Naive thymus-derived CD4-positive, alpha-beta T cell (primary cell): ENCODE results near the gene SFTPA2. TPM values are rescaled to one million over a fixed set of nuclear protein-coding genes. Genes with fewer than 3 reads are reported as not detected.
"Not testable (repeated sequence)": the region's sequence is repeated elsewhere in the genome, so short reads cannot be mapped to it uniquely, and the experiment has no call there.

Experiments used
- ATAC-seq: fragments of 150-1000 bp; cut with Tn5 transposase; 2 replicates; pipeline ENCODE4 v1.10.0; 2021; ENCODE audit warnings: mild to moderate bottlenecking, moderate library complexity
- CTCF ChIA-PET: fragments of 350-600 bp; sonication (Branson Sonifier 250); formaldehyde crosslinking; loops from one replicate; lab custom pipeline; 2021; ENCODE audit warnings: antibody characterized with exemption; lab: Charles Lee
- POLR2A ChIA-PET: fragments of 350-600 bp; sonication (Branson Sonifier 250); formaldehyde crosslinking; loops from one replicate; lab custom pipeline; 2021; ENCODE audit warnings: antibody characterized with exemption, inconsistent platforms; lab: Charles Lee
- DNase-seq, 9 donors: peaks; one replicate each; pipeline versions ENCODE4 v3.0.0 to v3.0.0-alpha.2; 2020 to 2022; ENCODE audit warnings: mixed read lengths in 1 of 9
- H3K27ac ChIP-seq: one replicate; pipeline ENCODE4 v1.7.0; 2013; ENCODE audit warnings: mild to moderate bottlenecking, low read depth, low read length, moderate library complexity
- H3K27me3 ChIP-seq, 2 donors: one replicate each; pipeline ENCODE4 v1.7.0; 2013; ENCODE audit warnings: low read length in 2 of 2, mild to moderate bottlenecking in 2 of 2, moderate library complexity in 2 of 2; ENCODE audit not compliant: control insufficient read depth in 2 of 2, insufficient read depth in 2 of 2
- H3K36me3 ChIP-seq, 3 experiments: 1 replicate in 2 of 3; 2 replicates in 1 of 3; pipeline ENCODE4 v1.7.0; 2013; ENCODE audit warnings: low read length in 3 of 3, mild to moderate bottlenecking in 3 of 3, moderate library complexity in 1 of 3; ENCODE audit not compliant: insufficient read depth in 3 of 3, control insufficient read depth in 2 of 3
- H3K4me1 ChIP-seq, 2 donors: one replicate each; pipeline ENCODE4 v1.7.0; 2013; ENCODE audit warnings: low read length in 2 of 2, mild to moderate bottlenecking in 2 of 2, moderate library complexity in 1 of 2; ENCODE audit not compliant: control insufficient read depth in 2 of 2, insufficient read depth in 2 of 2
- H3K4me3 ChIP-seq: 2 replicates; pipeline ENCODE4 v1.7.0; 2013; ENCODE audit warnings: mild to moderate bottlenecking, low read length
- H3K9me3 ChIP-seq, 3 experiments: 1 replicate in 2 of 3; 2 replicates in 1 of 3; pipeline ENCODE4 v1.7.0; 2013; ENCODE audit warnings: low read length in 3 of 3; ENCODE audit not compliant: control insufficient read depth in 2 of 3
- H3K27ac Mint-ChIP-seq, 9 donors: one replicate each; pipeline ENCODE4 v1.8.0; 2020 to 2022; ENCODE audit warnings: mixed read lengths in 9 of 9, mild to moderate bottlenecking in 8 of 9, moderate library complexity in 5 of 9, inconsistent platforms in 2 of 9
- H3K27me3 Mint-ChIP-seq, 5 donors: one replicate each; pipeline ENCODE4 v1.8.0; 2021 to 2022; ENCODE audit warnings: mixed read lengths in 5 of 5, mild to moderate bottlenecking in 1 of 5
- H3K36me3 Mint-ChIP-seq, 5 donors: one replicate each; pipeline ENCODE4 v1.8.0; 2020 to 2022; ENCODE audit warnings: mixed read lengths in 5 of 5, mild to moderate bottlenecking in 3 of 5, inconsistent platforms in 1 of 5
- H3K4me1 Mint-ChIP-seq, 7 donors: one replicate each; pipeline ENCODE4 v1.8.0; 2020 to 2022; ENCODE audit warnings: mixed read lengths in 7 of 7, mild to moderate bottlenecking in 3 of 7, inconsistent platforms in 1 of 7
- H3K4me3 Mint-ChIP-seq, 10 donors: one replicate each; pipeline ENCODE4 v1.8.0; 2020 to 2022; ENCODE audit warnings: mild to moderate bottlenecking in 10 of 10, mixed read lengths in 10 of 10, moderate library complexity in 6 of 10, inconsistent platforms in 2 of 10
- H3K9me3 Mint-ChIP-seq, 11 donors: one replicate each; pipeline ENCODE4 v1.8.0; 2020 to 2022; ENCODE audit warnings: mixed read lengths in 11 of 11, mild to moderate bottlenecking in 4 of 11, inconsistent platforms in 1 of 11, moderate library complexity in 1 of 11
- intact Hi-C, 2 donors: fragments of 100-400 bp; cut with micrococcal nuclease; formaldehyde crosslinking; loops; one replicate each; pipeline ENCODE4 v1.15.1; 2023
- polyA plus RNA-seq, 2 donors: library from polyadenylated mRNA; unstranded; fragments of 300-500 nt; fragmentation: Illumina TruSeq; gene quantifications; one replicate each; pipeline ENCODE4 v1.2.3, GENCODE V29; 2021
- total RNA-seq, 6 experiments: library from RNA in 5 of 6; stranded (reverse) in 5 of 6; gene quantifications; 1 replicate in 5 of 6; 2 replicates in 1 of 6; pipeline ENCODE4 v1.2.3 and lab custom pipeline; 2021 to 2026

The SFTPA2 gene
- total and polyA plus RNA-seq, 7 experiments from 2014 or later = not detected

GRCh38 chr10:79599644-79600043 lies 39.4 kb upstream of the SFTPA2 start:
- H3K36me3 Mint-ChIP-seq, intact Hi-C loops, H3K4me3 Mint-ChIP-seq, H3K4me1 ChIP-seq, H3K27me3 ChIP-seq, H3K36me3 ChIP-seq, ATAC-seq, DNase-seq, H3K4me1 Mint-ChIP-seq, CTCF ChIA-PET, H3K9me3 ChIP-seq, H3K27ac Mint-ChIP-seq, H3K4me3 ChIP-seq, H3K27ac ChIP-seq, POLR2A ChIA-PET: not testable (repeated sequence)
- peaks cover 0 to 37% (median 14%) of the 10 kb centered on the region in 11 donors for H3K9me3 Mint-ChIP-seq
- peaks cover 9 to 29% (median 16%) of the 10 kb centered on the region in 5 donors for H3K27me3 Mint-ChIP-seq

- H3K36me3 Mint-ChIP-seq = peaks cover 0 to 5% (median 0%) of the 10 kb centered on the region in 5 donors
- H3K36me3 ChIP-seq = no peaks in the 10 kb centered on the region
- no peaks in the 10 kb centered on the region for H3K27me3 ChIP-seq
- H3K27ac Mint-ChIP-seq = no peak overlapping the region
- H3K4me1 Mint-ChIP-seq = no peaks in the 10 kb centered on the region
- no peak overlapping the region for H3K4me3 ChIP-seq
- DNase-seq = no peak
- peaks cover 0 to 4% (median 0%) of the 10 kb centered on the region in 3 experiments for H3K9me3 ChIP-seq
- H3K4me1 ChIP-seq = no peaks in the 10 kb centered on the region
- no peak overlapping the region for H3K27ac ChIP-seq
- ChIA-PET POLR2A (no interaction called here), CTCF (no interaction called here)
- H3K9me3 Mint-ChIP-seq = peaks cover 3 to 39% (median 16%) of the 10 kb centered on the region in 11 donors
- no peak for ATAC-seq
- peaks cover 12 to 34% (median 18%) of the 10 kb centered on the region in 5 donors for H3K27me3 Mint-ChIP-seq
- H3K4me3 Mint-ChIP-seq = no peak overlapping the region
- intact Hi-C loops = no loop called here
Observed at GRCh38 chr10:79595510-79595909, 35.3 kb upstream of the SFTPA2 start.

- H3K4me3 Mint-ChIP-seq, H3K36me3 Mint-ChIP-seq, intact Hi-C loops, CTCF ChIA-PET, DNase-seq, H3K4me3 ChIP-seq, POLR2A ChIA-PET, H3K27me3 ChIP-seq, H3K27ac ChIP-seq, H3K4me1 Mint-ChIP-seq, H3K27ac Mint-ChIP-seq, H3K9me3 ChIP-seq, ATAC-seq, H3K4me1 ChIP-seq, H3K36me3 ChIP-seq: not testable (repeated sequence)
- peaks cover 15 to 37% (median 20%) of the 10 kb centered on the region in 5 donors for H3K27me3 Mint-ChIP-seq
- peaks cover 3 to 39% (median 16%) of the 10 kb centered on the region in 11 donors for H3K9me3 Mint-ChIP-seq
Observed at GRCh38 chr10:79594565-79594964, 34.4 kb upstream of the SFTPA2 start.

GRCh38 chr10:79593377-79593776 lies 33.2 kb upstream of the SFTPA2 start:
- H3K27me3 ChIP-seq = no peaks in the 10 kb centered on the region
- H3K27ac ChIP-seq = no peak overlapping the region
- H3K4me3 Mint-ChIP-seq = no peak overlapping the region
- no peak overlapping the region for H3K4me3 ChIP-seq
- DNase-seq (no peak), ATAC-seq (no peak)
- H3K4me1 ChIP-seq = no peaks in the 10 kb centered on the region
- peaks cover 0 to 3% (median 0%) of the 10 kb centered on the region in 3 experiments for H3K9me3 ChIP-seq
- peaks cover 0 to 5% (median 0%) of the 10 kb centered on the region in 5 donors for H3K36me3 Mint-ChIP-seq
- H3K27me3 Mint-ChIP-seq = peaks cover 22 to 44% (median 25%) of the 10 kb centered on the region in 5 donors
- ChIA-PET CTCF (no interaction called here), POLR2A (no interaction called here)
- no peaks in the 10 kb centered on the region for H3K36me3 ChIP-seq
- no peaks in the 10 kb centered on the region for H3K4me1 Mint-ChIP-seq
- peaks cover 3 to 30% (median 14%) of the 10 kb centered on the region in 11 donors for H3K9me3 Mint-ChIP-seq
- no peak overlapping the region for H3K27ac Mint-ChIP-seq
- intact Hi-C loops = no loop called here

GRCh38 chr10:79588800-79589199 lies 28.6 kb upstream of the SFTPA2 start:
- H3K27ac ChIP-seq = no peak overlapping the region
- no peaks in the 10 kb centered on the region for H3K4me1 ChIP-seq
- intact Hi-C loops = no loop called here
- H3K4me3 Mint-ChIP-seq = no peak overlapping the region
- peaks cover 12 to 53% (median 16%) of the 10 kb centered on the region in 5 donors for H3K27me3 Mint-ChIP-seq
- H3K36me3 Mint-ChIP-seq = no peaks in the 10 kb centered on the region
- CTCF ChIA-PET = no interaction called here
- ATAC-seq (no peak), DNase-seq (no peak)
- no peaks in the 10 kb centered on the region for H3K27me3 ChIP-seq
- no peak overlapping the region for H3K27ac Mint-ChIP-seq
- H3K4me3 ChIP-seq = no peak overlapping the region
- POLR2A ChIA-PET = no interaction called here
- peaks cover 0 to 10% (median 0%) of the 10 kb centered on the region in 11 donors for H3K9me3 Mint-ChIP-seq
- no peaks in the 10 kb centered on the region for H3K36me3 ChIP-seq
- no peaks in the 10 kb centered on the region for H3K4me1 Mint-ChIP-seq
- no peaks in the 10 kb centered on the region for H3K9me3 ChIP-seq

- CTCF ChIA-PET = no interaction called here
- Mint-ChIP-seq H3K27ac (no peak overlapping the region), H3K9me3 (peaks cover 0 to 10% (median 0%) of the 10 kb centered on the region in 11 donors), H3K4me1 (peaks cover 0 to 9% (median 0%) of the 10 kb centered on the region in 7 donors), H3K4me3 (no peak overlapping the region), H3K36me3 (no peaks in the 10 kb centered on the region), H3K27me3 (peaks cover 12 to 49% (median 16%) of the 10 kb centered on the region in 5 donors)
- H3K36me3 ChIP-seq = no peaks in the 10 kb centered on the region
- ATAC-seq (no peak), DNase-seq (no peak)
- H3K27me3 ChIP-seq = no peaks in the 10 kb centered on the region
- intact Hi-C loops = no loop called here
- no peak overlapping the region for H3K27ac ChIP-seq
- no peak overlapping the region for H3K4me3 ChIP-seq
- POLR2A ChIA-PET = no interaction called here
- no peaks in the 10 kb centered on the region for H3K4me1 ChIP-seq
- H3K9me3 ChIP-seq = no peaks in the 10 kb centered on the region
Observed at GRCh38 chr10:79586933-79587332, 26.7 kb upstream of the SFTPA2 start.

- Mint-ChIP-seq H3K4me1 (peaks cover 0 to 9% (median 0%) of the 10 kb centered on the region in 7 donors), H3K27ac (no peak overlapping the region), H3K36me3 (no peaks in the 10 kb centered on the region), H3K9me3 (peaks cover 0 to 4% (median 0%) of the 10 kb centered on the region in 11 donors), H3K4me3 (no peak overlapping the region), H3K27me3 (peaks cover 12 to 45% (median 16%) of the 10 kb centered on the region in 5 donors)
- Histone ChIP-seq H3K27ac (no peak overlapping the region), H3K4me1 (no peaks in the 10 kb centered on the region), H3K36me3 (no peaks in the 10 kb centered on the region), H3K27me3 (no peaks in the 10 kb centered on the region), H3K9me3 (no peaks in the 10 kb centered on the region), H3K4me3 (no peak overlapping the region)
- intact Hi-C loops = no loop called here
- ChIA-PET POLR2A (no interaction called here), CTCF (no interaction called here)
- DNase-seq (no peak), ATAC-seq (no peak)
Observed at GRCh38 chr10:79585870-79586527, 25.8 kb upstream of the SFTPA2 start.
